H1 (cell line): ENCODE results near the gene TMCC3. TPM values are rescaled to one million over a fixed set of nuclear protein-coding genes. Genes with fewer than 3 reads are reported as not detected.

Experiments
- EGR1 ChIP-seq: IDR thresholded peaks from 2 replicates; pipeline ENCODE4 v1.6.1; 2011; ENCODE audit warnings: low read depth, low read length, borderline replicate concordance
- HDAC6 ChIP-seq: IDR thresholded peaks from one replicate; pipeline ENCODE4 v1.7.1; 2012; ENCODE audit warnings: low read depth, mild to moderate bottlenecking, inconsistent platforms, low read length, moderate library complexity
- POLR2A ChIP-seq, 2 experiments: IDR thresholded peaks; 1 replicate in 1 of 2; 2 replicates in 1 of 2; pipeline ENCODE4 v1.6.1; 2011; ENCODE audit warnings: low read depth in 2 of 2, low read length in 2 of 2, mild to moderate bottlenecking in 2 of 2; ENCODE audit errors: control extremely low read depth in 1 of 2
- polyA plus RNA-seq, 7 experiments: library from polyadenylated mRNA; depleted of rRNA in 3 of 7; stranded (reverse) in 5 of 7; unstranded in 2 of 7; fragments of >200 nt in 5 of 7; fragments of 200-250 nt in 2 of 7; gene quantifications; 1 replicate in 5 of 7; 2 replicates in 1 of 7; 4 replicates in 1 of 7; pipeline versions ENCODE4 v1.2.1 to v1.2.3, GENCODE V29; 2011 to 2013; ENCODE audit warnings: missing spikeins in 2 of 7, mixed read lengths in 2 of 7
- total RNA-seq: library from RNA; stranded (reverse); fragmentation: NEBNext Ultra II Directional; extraction: Animal tissue kit (Norgen Biotek cat#: 25700); gene quantifications from 2 replicates; pipeline ENCODE4 v1.2.1, GENCODE V29; 2021
- TF ChIP-seq, protein P1 (sequence below): fragments of 300-600 bp; sonication (generic); IDR thresholded peaks from 2 replicates; pipeline ENCODE4 v1.7.1; 2012; ENCODE audit warnings: low read length, moderate library complexity, mild to moderate bottlenecking, inconsistent platforms; ENCODE audit not compliant: insufficient replicate concordance
- TF ChIP-seq, protein P2 (sequence below): IDR thresholded peaks from 2 replicates; pipeline ENCODE4 v1.6.1; 2012; ENCODE audit warnings: inconsistent platforms
- TF ChIP-seq, protein P3 (sequence below), 3 experiments: IDR thresholded peaks; 1 replicate in 2 of 3; 2 replicates in 1 of 3; pipeline versions ENCODE4 v1.5.1 to v1.6.1; 2011; ENCODE audit warnings: low read length in 3 of 3, mild to moderate bottlenecking in 3 of 3, inconsistent platforms in 2 of 3, low read depth in 1 of 3, moderate library complexity in 1 of 3; ENCODE audit not compliant: insufficient read depth in 1 of 3; ENCODE audit errors: control extremely low read depth in 1 of 3

Gene TMCC3
- total and polyA plus RNA-seq, 2 of the 8 experiments (the other 6 are each of a cell fraction or from before 2014, with no cell fraction given) = 1.7 to 4.1 TPM

DNA sequence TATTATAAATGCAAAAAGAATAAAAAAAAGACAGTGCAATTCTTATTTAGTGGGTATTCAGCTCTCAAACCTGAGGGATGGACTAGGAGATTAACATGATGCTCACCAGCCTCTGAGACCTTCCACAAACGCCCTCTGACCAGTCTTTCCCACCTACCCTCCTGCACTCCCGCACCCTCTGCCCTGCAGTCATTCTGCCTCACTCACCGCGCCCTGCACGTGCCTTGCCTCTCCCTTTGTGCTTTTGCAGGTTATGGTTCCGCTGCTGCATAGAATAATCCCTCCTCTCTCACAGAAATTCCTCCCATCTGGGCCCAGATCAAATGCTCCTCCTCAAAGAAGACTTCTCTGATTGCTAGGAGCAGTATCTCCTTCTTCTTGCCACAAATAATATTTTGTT lies 28.5 kb upstream of the TMCC3 start (continued):
- TF ChIP-seq, protein P1, sequence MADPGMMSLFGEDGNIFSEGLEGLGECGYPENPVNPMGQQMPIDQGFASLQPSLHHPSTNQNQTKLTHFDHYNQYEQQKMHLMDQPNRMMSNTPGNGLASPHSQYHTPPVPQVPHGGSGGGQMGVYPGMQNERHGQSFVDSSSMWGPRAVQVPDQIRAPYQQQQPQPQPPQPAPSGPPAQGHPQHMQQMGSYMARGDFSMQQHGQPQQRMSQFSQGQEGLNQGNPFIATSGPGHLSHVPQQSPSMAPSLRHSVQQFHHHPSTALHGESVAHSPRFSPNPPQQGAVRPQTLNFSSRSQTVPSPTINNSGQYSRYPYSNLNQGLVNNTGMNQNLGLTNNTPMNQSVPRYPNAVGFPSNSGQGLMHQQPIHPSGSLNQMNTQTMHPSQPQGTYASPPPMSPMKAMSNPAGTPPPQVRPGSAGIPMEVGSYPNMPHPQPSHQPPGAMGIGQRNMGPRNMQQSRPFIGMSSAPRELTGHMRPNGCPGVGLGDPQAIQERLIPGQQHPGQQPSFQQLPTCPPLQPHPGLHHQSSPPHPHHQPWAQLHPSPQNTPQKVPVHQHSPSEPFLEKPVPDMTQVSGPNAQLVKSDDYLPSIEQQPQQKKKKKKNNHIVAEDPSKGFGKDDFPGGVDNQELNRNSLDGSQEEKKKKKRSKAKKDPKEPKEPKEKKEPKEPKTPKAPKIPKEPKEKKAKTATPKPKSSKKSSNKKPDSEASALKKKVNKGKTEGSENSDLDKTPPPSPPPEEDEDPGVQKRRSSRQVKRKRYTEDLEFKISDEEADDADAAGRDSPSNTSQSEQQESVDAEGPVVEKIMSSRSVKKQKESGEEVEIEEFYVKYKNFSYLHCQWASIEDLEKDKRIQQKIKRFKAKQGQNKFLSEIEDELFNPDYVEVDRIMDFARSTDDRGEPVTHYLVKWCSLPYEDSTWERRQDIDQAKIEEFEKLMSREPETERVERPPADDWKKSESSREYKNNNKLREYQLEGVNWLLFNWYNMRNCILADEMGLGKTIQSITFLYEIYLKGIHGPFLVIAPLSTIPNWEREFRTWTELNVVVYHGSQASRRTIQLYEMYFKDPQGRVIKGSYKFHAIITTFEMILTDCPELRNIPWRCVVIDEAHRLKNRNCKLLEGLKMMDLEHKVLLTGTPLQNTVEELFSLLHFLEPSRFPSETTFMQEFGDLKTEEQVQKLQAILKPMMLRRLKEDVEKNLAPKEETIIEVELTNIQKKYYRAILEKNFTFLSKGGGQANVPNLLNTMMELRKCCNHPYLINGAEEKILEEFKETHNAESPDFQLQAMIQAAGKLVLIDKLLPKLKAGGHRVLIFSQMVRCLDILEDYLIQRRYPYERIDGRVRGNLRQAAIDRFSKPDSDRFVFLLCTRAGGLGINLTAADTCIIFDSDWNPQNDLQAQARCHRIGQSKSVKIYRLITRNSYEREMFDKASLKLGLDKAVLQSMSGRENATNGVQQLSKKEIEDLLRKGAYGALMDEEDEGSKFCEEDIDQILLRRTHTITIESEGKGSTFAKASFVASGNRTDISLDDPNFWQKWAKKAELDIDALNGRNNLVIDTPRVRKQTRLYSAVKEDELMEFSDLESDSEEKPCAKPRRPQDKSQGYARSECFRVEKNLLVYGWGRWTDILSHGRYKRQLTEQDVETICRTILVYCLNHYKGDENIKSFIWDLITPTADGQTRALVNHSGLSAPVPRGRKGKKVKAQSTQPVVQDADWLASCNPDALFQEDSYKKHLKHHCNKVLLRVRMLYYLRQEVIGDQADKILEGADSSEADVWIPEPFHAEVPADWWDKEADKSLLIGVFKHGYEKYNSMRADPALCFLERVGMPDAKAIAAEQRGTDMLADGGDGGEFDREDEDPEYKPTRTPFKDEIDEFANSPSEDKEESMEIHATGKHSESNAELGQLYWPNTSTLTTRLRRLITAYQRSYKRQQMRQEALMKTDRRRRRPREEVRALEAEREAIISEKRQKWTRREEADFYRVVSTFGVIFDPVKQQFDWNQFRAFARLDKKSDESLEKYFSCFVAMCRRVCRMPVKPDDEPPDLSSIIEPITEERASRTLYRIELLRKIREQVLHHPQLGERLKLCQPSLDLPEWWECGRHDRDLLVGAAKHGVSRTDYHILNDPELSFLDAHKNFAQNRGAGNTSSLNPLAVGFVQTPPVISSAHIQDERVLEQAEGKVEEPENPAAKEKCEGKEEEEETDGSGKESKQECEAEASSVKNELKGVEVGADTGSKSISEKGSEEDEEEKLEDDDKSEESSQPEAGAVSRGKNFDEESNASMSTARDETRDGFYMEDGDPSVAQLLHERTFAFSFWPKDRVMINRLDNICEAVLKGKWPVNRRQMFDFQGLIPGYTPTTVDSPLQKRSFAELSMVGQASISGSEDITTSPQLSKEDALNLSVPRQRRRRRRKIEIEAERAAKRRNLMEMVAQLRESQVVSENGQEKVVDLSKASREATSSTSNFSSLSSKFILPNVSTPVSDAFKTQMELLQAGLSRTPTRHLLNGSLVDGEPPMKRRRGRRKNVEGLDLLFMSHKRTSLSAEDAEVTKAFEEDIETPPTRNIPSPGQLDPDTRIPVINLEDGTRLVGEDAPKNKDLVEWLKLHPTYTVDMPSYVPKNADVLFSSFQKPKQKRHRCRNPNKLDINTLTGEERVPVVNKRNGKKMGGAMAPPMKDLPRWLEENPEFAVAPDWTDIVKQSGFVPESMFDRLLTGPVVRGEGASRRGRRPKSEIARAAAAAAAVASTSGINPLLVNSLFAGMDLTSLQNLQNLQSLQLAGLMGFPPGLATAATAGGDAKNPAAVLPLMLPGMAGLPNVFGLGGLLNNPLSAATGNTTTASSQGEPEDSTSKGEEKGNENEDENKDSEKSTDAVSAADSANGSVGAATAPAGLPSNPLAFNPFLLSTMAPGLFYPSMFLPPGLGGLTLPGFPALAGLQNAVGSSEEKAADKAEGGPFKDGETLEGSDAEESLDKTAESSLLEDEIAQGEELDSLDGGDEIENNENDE = no peak
- TF ChIP-seq, protein P2, sequence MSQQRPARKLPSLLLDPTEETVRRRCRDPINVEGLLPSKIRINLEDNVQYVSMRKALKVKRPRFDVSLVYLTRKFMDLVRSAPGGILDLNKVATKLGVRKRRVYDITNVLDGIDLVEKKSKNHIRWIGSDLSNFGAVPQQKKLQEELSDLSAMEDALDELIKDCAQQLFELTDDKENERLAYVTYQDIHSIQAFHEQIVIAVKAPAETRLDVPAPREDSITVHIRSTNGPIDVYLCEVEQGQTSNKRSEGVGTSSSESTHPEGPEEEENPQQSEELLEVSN = no peak
- no peak for TF ChIP-seq POLR2A (IDR thresholded peaks at IDR 0.05; ENCODE audit: control extremely low read depth in 1 of 2, low read depth in 2 of 2, low read length in 2 of 2)
- TF ChIP-seq EGR1 = no peak
- no peak for TF ChIP-seq HDAC6
- TF ChIP-seq, protein P3, sequence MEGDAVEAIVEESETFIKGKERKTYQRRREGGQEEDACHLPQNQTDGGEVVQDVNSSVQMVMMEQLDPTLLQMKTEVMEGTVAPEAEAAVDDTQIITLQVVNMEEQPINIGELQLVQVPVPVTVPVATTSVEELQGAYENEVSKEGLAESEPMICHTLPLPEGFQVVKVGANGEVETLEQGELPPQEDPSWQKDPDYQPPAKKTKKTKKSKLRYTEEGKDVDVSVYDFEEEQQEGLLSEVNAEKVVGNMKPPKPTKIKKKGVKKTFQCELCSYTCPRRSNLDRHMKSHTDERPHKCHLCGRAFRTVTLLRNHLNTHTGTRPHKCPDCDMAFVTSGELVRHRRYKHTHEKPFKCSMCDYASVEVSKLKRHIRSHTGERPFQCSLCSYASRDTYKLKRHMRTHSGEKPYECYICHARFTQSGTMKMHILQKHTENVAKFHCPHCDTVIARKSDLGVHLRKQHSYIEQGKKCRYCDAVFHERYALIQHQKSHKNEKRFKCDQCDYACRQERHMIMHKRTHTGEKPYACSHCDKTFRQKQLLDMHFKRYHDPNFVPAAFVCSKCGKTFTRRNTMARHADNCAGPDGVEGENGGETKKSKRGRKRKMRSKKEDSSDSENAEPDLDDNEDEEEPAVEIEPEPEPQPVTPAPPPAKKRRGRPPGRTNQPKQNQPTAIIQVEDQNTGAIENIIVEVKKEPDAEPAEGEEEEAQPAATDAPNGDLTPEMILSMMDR (IDR thresholded peaks at IDR 0.05; ENCODE audit: control extremely low read depth in 1 of 3, insufficient read depth in 1 of 3, low read depth in 1 of 3, low read length in 3 of 3) = no peak
